Measurements from ENCODE around the gene EVA1A. TPM values are rescaled to one million over a fixed set of nuclear protein-coding genes. Genes with fewer than 3 reads are reported as not detected.

EVA1A gene
- total RNA-seq, 2 experiments from 2014 or later: not detected

GRCh38 chr2:75521225-75521872 lies 39.4 kb downstream of the EVA1A start:
- intact Hi-C loops (cut with micrococcal nuclease; ENCODE audit: unreplicated experiment): no loop called here
- H3K9me3 ChIP-seq (ENCODE audit: low read length): no peaks in the 10 kb centered on the region
- CTCF ChIA-PET (ENCODE audit: unreplicated experiment): no interaction called here

GRCh38 chr2:75519843-75520242 lies 40.9 kb downstream of the EVA1A start:
- Histone ChIP-seq H3K9me2 (ENCODE audit: insufficient read depth, low read length) (no peaks in the 10 kb centered on the region), H3K36me3 (ENCODE audit: insufficient read depth, low read length) (no peaks in the 10 kb centered on the region), H3K9me3 (ENCODE audit: low read length) (no peaks in the 10 kb centered on the region), H4K20me1 (ENCODE audit: insufficient read depth, low read length) (no peaks in the 10 kb centered on the region), H3K4me2 (ENCODE audit: low read length) (no peak overlapping the region), H2AFZ (ENCODE audit: low read length) (no peak overlapping the region), H3K79me2 (ENCODE audit: insufficient read depth, low read depth, low read length) (no peaks in the 10 kb centered on the region), H3K27ac (ENCODE audit: low read depth, low read length, poor library complexity, severe bottlenecking) (no peak overlapping the region), H3K4me3 (ENCODE audit: low read depth, low read length, poor library complexity, severe bottlenecking) (no peak overlapping the region), H3K4me1 (ENCODE audit: insufficient read depth, low read length, poor library complexity, severe bottlenecking) (no peaks in the 10 kb centered on the region)
- POLR2A ChIA-PET: interaction anchor here (1.0 kb wide), 1 partner anchor 8 kb away, joined by 3 read pairs; no protein-coding TSS in a partner anchor
- no peak for DNase-seq (ENCODE audit: low spot score)
- CTCF ChIA-PET (ENCODE audit: unreplicated experiment): no interaction called here
- no TSS peak for BruUV-seq (replicated peaks)
- no peak for TF ChIP-seq EZH2phosphoT487 (IDR thresholded peaks at IDR 0.05; ENCODE audit: borderline replicate concordance, low read depth, low read length)
- no peak for TF ChIP-seq CTCF (conservative IDR thresholded peaks at IDR 0.05; ENCODE audit: low read length)
- intact Hi-C loops (cut with micrococcal nuclease; ENCODE audit: unreplicated experiment): no loop called here

More at GRCh38 chr2:75521225-75521872, 39.4 kb downstream of the EVA1A start:
- no TSS peak for BruUV-seq (replicated peaks)
- no peak for DNase-seq (ENCODE audit: low spot score)
- Histone ChIP-seq H3K27ac (ENCODE audit: low read depth, low read length, poor library complexity, severe bottlenecking) (no peak overlapping the region), H3K36me3 (ENCODE audit: insufficient read depth, low read length) (no peaks in the 10 kb centered on the region), H3K79me2 (ENCODE audit: insufficient read depth, low read depth, low read length) (no peaks in the 10 kb centered on the region), H3K4me3 (ENCODE audit: low read depth, low read length, poor library complexity, severe bottlenecking) (no peak overlapping the region), H2AFZ (ENCODE audit: low read length) (no peak overlapping the region), H3K4me2 (ENCODE audit: low read length) (no peak overlapping the region), H3K4me1 (ENCODE audit: insufficient read depth, low read length, poor library complexity, severe bottlenecking) (no peaks in the 10 kb centered on the region), H4K20me1 (ENCODE audit: insufficient read depth, low read length) (no peaks in the 10 kb centered on the region), H3K9me2 (ENCODE audit: insufficient read depth, low read length) (no peaks in the 10 kb centered on the region)
- TF ChIP-seq CTCF (conservative IDR thresholded peaks at IDR 0.05; ENCODE audit: low read length): no peak
- TF ChIP-seq EZH2phosphoT487 (IDR thresholded peaks at IDR 0.05; ENCODE audit: borderline replicate concordance, low read depth, low read length): no peak
- POLR2A ChIA-PET: no interaction called here

GRCh38 chr2:75518638-75519465 lies 41.9 kb downstream of the EVA1A start:
- no peaks in the 10 kb centered on the region for H3K79me2 ChIP-seq (ENCODE audit: insufficient read depth, low read depth, low read length)
- CTCF ChIA-PET (ENCODE audit: unreplicated experiment): no interaction called here
- no peak overlapping the region for H2AFZ ChIP-seq (ENCODE audit: low read length)
- H3K9me3 ChIP-seq (ENCODE audit: low read length): no peaks in the 10 kb centered on the region
- H3K4me1 ChIP-seq (ENCODE audit: insufficient read depth, low read length, poor library complexity, severe bottlenecking): no peaks in the 10 kb centered on the region
- POLR2A ChIA-PET: interaction anchor here (1.2 kb wide), 1 partner anchor 11 kb away, joined by 3 read pairs; no protein-coding TSS in a partner anchor
- H4K20me1 ChIP-seq (ENCODE audit: insufficient read depth, low read length): no peaks in the 10 kb centered on the region
- no peak for TF ChIP-seq CTCF (conservative IDR thresholded peaks at IDR 0.05; ENCODE audit: low read length)
- no peak for TF ChIP-seq EZH2phosphoT487 (IDR thresholded peaks at IDR 0.05; ENCODE audit: borderline replicate concordance, low read depth, low read length)
- no peak overlapping the region for H3K4me2 ChIP-seq (ENCODE audit: low read length)
- no peak for DNase-seq (ENCODE audit: low spot score)
- no peak overlapping the region for H3K4me3 ChIP-seq (ENCODE audit: low read depth, low read length, poor library complexity, severe bottlenecking)
- BruUV-seq (replicated peaks): no TSS peak
- H3K9me2 ChIP-seq (ENCODE audit: insufficient read depth, low read length): no peaks in the 10 kb centered on the region
- H3K36me3 ChIP-seq (ENCODE audit: insufficient read depth, low read length): no peaks in the 10 kb centered on the region
- intact Hi-C loops (cut with micrococcal nuclease; ENCODE audit: unreplicated experiment): no loop called here
- H3K27ac ChIP-seq (ENCODE audit: low read depth, low read length, poor library complexity, severe bottlenecking): no peak overlapping the region
